ENCODE measurements around the gene ZG16.

Gene ZG16

DNA sequence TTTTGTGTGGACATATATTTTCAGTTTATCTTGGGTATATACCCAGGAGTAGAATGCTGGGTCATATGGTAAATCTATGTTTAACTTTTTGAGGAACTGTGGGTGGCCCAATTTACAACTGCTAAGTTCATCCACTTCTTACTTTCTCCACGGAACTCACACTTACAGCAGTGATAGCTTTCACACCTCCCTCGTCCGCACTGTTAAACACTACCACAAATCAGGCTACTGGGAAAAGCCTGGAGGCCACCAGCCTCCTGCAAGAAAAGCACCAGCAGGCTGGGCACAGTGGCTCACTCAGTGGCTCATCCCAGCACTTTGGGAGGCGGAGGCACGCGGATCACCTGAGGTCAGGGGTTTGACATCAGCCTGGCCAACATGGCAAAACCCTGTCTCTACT is 14.7 kb upstream of the ZG16 start:
- Histone ChIP-seq H3K9me3 (ENCODE audit: insufficient read depth, low read length) (no peaks in the 10 kb centered on the region), H3K27me3 (ENCODE audit: low read depth, low read length) (peaks cover 8% of the 10 kb centered on the region; the same call in 1 of the 2 replicates), H4K20me1 (ENCODE audit: insufficient read depth, low read length) (no peaks in the 10 kb centered on the region), H3K27ac (ENCODE audit: low read length) (no peak overlapping the region), H3K4me1 (ENCODE audit: low read length) (no peaks in the 10 kb centered on the region), H3K79me2 (ENCODE audit: low read length) (no peaks in the 10 kb centered on the region), H3K9ac (ENCODE audit: low read length) (no peak overlapping the region), H2AFZ (ENCODE audit: low read depth, low read length) (no peak overlapping the region), H3K4me2 (ENCODE audit: low read length) (no peak overlapping the region), H3K36me3 (replicated peaks; ENCODE audit: low read depth, low read length) (no peaks in the 10 kb centered on the region), H3K4me3 (ENCODE audit: low read length) (no peak overlapping the region)
- TF ChIP-seq CTCF (IDR thresholded peaks at IDR 0.05; ENCODE audit: low read depth, low read length), result no peak
- no peak for TF ChIP-seq EZH2phosphoT487 (IDR thresholded peaks at IDR 0.05; ENCODE audit: low read depth)

- H2AFZ ChIP-seq (ENCODE audit: low read depth, low read length), result no peak overlapping the region
- H3K4me2 ChIP-seq (ENCODE audit: low read length), result no peak overlapping the region
- no peak overlapping the region for H3K9ac ChIP-seq (ENCODE audit: low read length)
- H3K79me2 ChIP-seq (ENCODE audit: low read length), result no peaks in the 10 kb centered on the region
- H3K27me3 ChIP-seq (ENCODE audit: low read depth, low read length), result peaks cover 8% of the 10 kb centered on the region; the same call in 1 of the 2 replicates
- no peaks in the 10 kb centered on the region for H4K20me1 ChIP-seq (ENCODE audit: insufficient read depth, low read length)
- TF ChIP-seq CTCF (IDR thresholded peaks at IDR 0.05; ENCODE audit: low read depth, low read length), result no peak
- no peak for TF ChIP-seq EZH2phosphoT487 (IDR thresholded peaks at IDR 0.05; ENCODE audit: low read depth)
- no peaks in the 10 kb centered on the region for H3K4me1 ChIP-seq (ENCODE audit: low read length)
- H3K36me3 ChIP-seq (replicated peaks; ENCODE audit: low read depth, low read length), result no peaks in the 10 kb centered on the region
- no peak overlapping the region for H3K4me3 ChIP-seq (ENCODE audit: low read length)
- H3K27ac ChIP-seq (ENCODE audit: low read length), result no peak overlapping the region
- no peaks in the 10 kb centered on the region for H3K9me3 ChIP-seq (ENCODE audit: insufficient read depth, low read length)
Observed at GRCh38 chr16:29765167-29766032, 12.7 kb upstream of the ZG16 start.

DNA sequence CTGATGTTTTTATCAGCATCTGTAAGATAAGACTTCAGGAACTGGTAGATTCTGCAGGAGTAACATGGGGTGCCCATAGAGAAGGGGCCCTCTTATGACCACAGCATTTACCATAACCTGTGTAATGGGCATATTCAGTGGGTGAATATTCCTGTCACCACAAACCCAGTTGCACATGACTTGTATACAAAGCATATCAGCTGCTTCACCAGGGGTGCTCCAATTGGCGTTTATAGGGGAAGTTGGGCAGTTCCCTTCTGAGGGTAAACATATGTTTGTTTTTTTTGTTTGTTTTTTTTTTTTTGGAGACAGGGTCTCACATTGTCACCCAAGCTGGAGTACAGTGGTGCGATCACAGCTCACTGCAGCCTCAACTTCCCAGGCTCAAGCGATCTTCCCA is 11.5 kb upstream of the ZG16 start:
- Histone ChIP-seq H4K20me1 (ENCODE audit: insufficient read depth, low read length) (no peaks in the 10 kb centered on the region), H3K79me2 (ENCODE audit: low read length) (no peaks in the 10 kb centered on the region), H3K27ac (ENCODE audit: low read length) (no peak overlapping the region), H3K9ac (ENCODE audit: low read length) (no peak overlapping the region), H2AFZ (ENCODE audit: low read depth, low read length) (no peak overlapping the region), H3K4me1 (ENCODE audit: low read length) (no peaks in the 10 kb centered on the region), H3K4me2 (ENCODE audit: low read length) (no peak overlapping the region), H3K36me3 (replicated peaks; ENCODE audit: low read depth, low read length) (no peaks in the 10 kb centered on the region), H3K9me3 (ENCODE audit: insufficient read depth, low read length) (no peaks in the 10 kb centered on the region), H3K27me3 (ENCODE audit: low read depth, low read length) (peaks cover 8% of the 10 kb centered on the region; the same call in 1 of the 2 replicates), H3K4me3 (ENCODE audit: low read length) (no peak overlapping the region)
- TF ChIP-seq EZH2phosphoT487 (IDR thresholded peaks at IDR 0.05; ENCODE audit: low read depth) (no peak), CTCF (IDR thresholded peaks at IDR 0.05; ENCODE audit: low read depth, low read length) (no peak)

DNA sequence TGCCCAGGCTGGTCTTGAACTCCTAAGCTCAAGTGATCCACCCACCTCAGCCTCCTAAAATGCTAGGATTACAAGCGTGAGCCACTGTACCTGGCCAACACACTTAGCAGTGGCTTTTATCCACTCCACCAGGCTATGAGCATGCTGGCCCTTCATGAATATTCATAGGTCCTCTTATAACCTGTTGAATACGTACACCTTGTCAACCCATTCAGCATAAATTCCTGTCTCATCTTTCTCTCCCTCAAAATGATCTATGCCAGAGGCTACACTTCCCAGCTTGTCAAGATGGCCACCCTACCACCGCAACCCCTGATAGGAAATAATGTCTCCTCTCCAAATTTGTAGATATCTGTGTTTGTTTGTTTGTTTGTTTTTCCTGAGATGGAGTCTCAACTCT is 11.0 kb upstream of the ZG16 start:
- H2AFZ ChIP-seq (ENCODE audit: low read depth, low read length), result no peak overlapping the region
- H3K4me1 ChIP-seq (ENCODE audit: low read length), result no peaks in the 10 kb centered on the region
- H3K79me2 ChIP-seq (ENCODE audit: low read length), result no peaks in the 10 kb centered on the region
- no peak overlapping the region for H3K9ac ChIP-seq (ENCODE audit: low read length)
- H3K9me3 ChIP-seq (ENCODE audit: insufficient read depth, low read length), result no peaks in the 10 kb centered on the region
- peaks cover 8% of the 10 kb centered on the region; the same call in 1 of the 2 replicates for H3K27me3 ChIP-seq (ENCODE audit: low read depth, low read length)
- no peak overlapping the region for H3K4me2 ChIP-seq (ENCODE audit: low read length)
- H3K36me3 ChIP-seq (replicated peaks; ENCODE audit: low read depth, low read length), result no peaks in the 10 kb centered on the region
- no peak overlapping the region for H3K27ac ChIP-seq (ENCODE audit: low read length)
- no peaks in the 10 kb centered on the region for H4K20me1 ChIP-seq (ENCODE audit: insufficient read depth, low read length)
- TF ChIP-seq EZH2phosphoT487 (IDR thresholded peaks at IDR 0.05; ENCODE audit: low read depth), result no peak
- TF ChIP-seq CTCF (IDR thresholded peaks at IDR 0.05; ENCODE audit: low read depth, low read length), result no peak
- no peak overlapping the region for H3K4me3 ChIP-seq (ENCODE audit: low read length)
